A673 (cell line): ENCODE data around the gene OTUD5. TPM values are rescaled to one million over a fixed set of nuclear protein-coding genes. Genes with fewer than 3 reads are reported as not detected.

Experiments used
- BruUV-seq: library from RNA; stranded (reverse); fragments of 400-500 nt; replicated peaks from 2 replicates; lab custom pipeline; 2021; lab: Mats Ljungman, UMichigan
- CTCF ChIA-PET: fragments of 300-600 bp; sonication (Branson Sonifier 250); formaldehyde crosslinking; loops from one replicate; lab custom pipeline; 2022; ENCODE audit warnings: antibody characterized with exemption; lab: Charles Lee
- POLR2A ChIA-PET: fragments of 300-600 bp; sonication (Branson Sonifier 250); formaldehyde crosslinking; loops from one replicate; lab custom pipeline; 2022; ENCODE audit warnings: antibody characterized with exemption; ENCODE audit not compliant: low non-redundant PET; lab: Charles Lee
- DNase-seq: peaks from one replicate; pipeline ENCODE4 v3.0.0-alpha.2; 2015; ENCODE audit warnings: low spot score
- H3K27ac ChIP-seq: fragments of 200-600 bp; sonication (generic); 2 replicates; pipeline ENCODE4 v1.5.1; 2016; ENCODE audit warnings: mixed run types, low read depth, mild to moderate bottlenecking, mixed read lengths, antibody characterized with exemption, low read length; ENCODE audit not compliant: poor library complexity, severe bottlenecking
- H3K27me3 ChIP-seq: fragments of 200-600 bp; sonication (generic); replicated peaks from 2 replicates; pipeline ENCODE4 v1.6.1; 2017; ENCODE audit warnings: mixed run types, low read depth, mild to moderate bottlenecking, mixed read lengths, antibody characterized with exemption, low read length; ENCODE audit not compliant: insufficient read depth, poor library complexity
- H3K36me3 ChIP-seq: fragments of 200-600 bp; sonication (generic); 2 replicates; pipeline ENCODE4 v1.6.1; 2016; ENCODE audit warnings: mixed run types, mild to moderate bottlenecking, mixed read lengths, antibody characterized with exemption, low read length; ENCODE audit not compliant: insufficient read depth, poor library complexity, severe bottlenecking
- H3K4me1 ChIP-seq: fragments of 200-600 bp; sonication (generic); 2 replicates; pipeline ENCODE4 v1.6.1; 2017; ENCODE audit warnings: mixed run types, mild to moderate bottlenecking, mixed read lengths, antibody characterized with exemption, low read length; ENCODE audit not compliant: insufficient read depth, poor library complexity, severe bottlenecking
- H3K4me3 ChIP-seq: fragments of 200-600 bp; sonication (generic); 2 replicates; pipeline ENCODE4 v1.5.1; 2016; ENCODE audit warnings: low read depth, mixed run types, mild to moderate bottlenecking, mixed read lengths, low read length; ENCODE audit not compliant: poor library complexity, severe bottlenecking
- H3K9me3 ChIP-seq: fragments of 200-600 bp; sonication (generic); 2 replicates; pipeline ENCODE4 v1.6.1; 2016; ENCODE audit warnings: mixed run types, low read depth, mild to moderate bottlenecking, mixed read lengths, antibody characterized with exemption, low read length; ENCODE audit not compliant: poor library complexity, severe bottlenecking
- EZH2 ChIP-seq: fragments of 200-600 bp; sonication (generic); IDR thresholded peaks from 2 replicates; pipeline ENCODE4 v1.6.1; 2017; ENCODE audit warnings: borderline replicate concordance, low read depth, mild to moderate bottlenecking, mixed read lengths, antibody characterized with exemption, low read length; ENCODE audit not compliant: poor library complexity, severe bottlenecking
- intact Hi-C: fragments of 100-400 bp; cut with micrococcal nuclease; formaldehyde crosslinking; loops from one replicate; pipeline ENCODE4 v1.10.0; 2022; ENCODE audit not compliant: unreplicated experiment
- total RNA-seq: library from RNA; stranded (reverse); gene quantifications from 2 replicates; pipeline ENCODE4 v1.2.3, GENCODE V29; 2021
- TF ChIP-seq, protein P1 (sequence below): fragments of 300-800, 200-600 bp; sonication (generic); conservative IDR thresholded peaks from 2 replicates; pipeline ENCODE4 v1.5.1; 2017; ENCODE audit warnings: low read depth, mild to moderate bottlenecking, antibody characterized with exemption, low read length, moderate library complexity, mixed read lengths

The OTUD5 gene
- total RNA-seq, 1 experiment from 2014 or later: 67.5 TPM

DNA sequence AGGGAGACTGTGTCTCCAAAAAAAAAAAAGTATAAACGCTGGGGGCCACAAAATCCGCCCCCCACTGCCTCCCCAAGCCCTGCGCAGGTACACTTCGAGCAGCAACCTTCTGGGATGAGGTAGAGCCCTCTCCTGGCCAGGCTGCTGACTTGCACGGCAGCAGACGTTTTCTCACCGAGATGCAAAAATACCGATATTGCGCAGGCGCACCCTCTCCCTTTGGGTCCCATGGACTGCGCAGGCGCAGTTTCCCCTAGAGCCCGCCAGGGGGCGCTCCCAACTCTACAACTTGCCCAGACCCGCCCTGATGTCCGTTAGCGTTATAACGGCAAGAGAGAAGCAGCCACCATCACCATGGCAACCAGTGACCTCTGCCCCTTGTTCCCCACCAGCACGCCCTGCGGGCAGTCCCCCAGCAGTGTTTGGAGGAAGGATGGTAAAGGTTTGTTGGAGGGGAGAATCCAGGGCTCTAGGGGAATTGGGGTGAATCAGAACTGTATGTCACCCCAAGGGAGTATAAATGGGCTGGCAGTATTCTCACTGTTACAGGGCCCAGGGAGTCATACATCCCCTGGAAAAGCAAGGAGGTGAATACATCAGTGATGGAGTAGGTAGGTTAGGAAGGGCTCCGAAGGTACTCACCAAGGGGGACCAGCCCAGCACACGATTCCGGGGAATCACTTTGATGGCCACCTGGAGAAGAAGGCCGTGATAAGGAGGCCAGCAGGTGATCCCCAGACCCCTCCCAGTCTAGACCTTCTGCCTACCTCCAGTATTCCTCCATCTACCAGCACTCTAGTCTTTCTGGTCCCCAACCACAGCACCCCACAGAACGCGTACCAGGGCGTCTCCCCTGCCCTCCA is 40.0 kb downstream of the OTUD5 start:
- no TSS peak for BruUV-seq
- intact Hi-C loops: loop anchor here (1.0 to 5.0 kb wide), 2 partner anchors 126 to 320 kb away; partner anchors contain the start of genes TFE3 and WDR13

DNA sequence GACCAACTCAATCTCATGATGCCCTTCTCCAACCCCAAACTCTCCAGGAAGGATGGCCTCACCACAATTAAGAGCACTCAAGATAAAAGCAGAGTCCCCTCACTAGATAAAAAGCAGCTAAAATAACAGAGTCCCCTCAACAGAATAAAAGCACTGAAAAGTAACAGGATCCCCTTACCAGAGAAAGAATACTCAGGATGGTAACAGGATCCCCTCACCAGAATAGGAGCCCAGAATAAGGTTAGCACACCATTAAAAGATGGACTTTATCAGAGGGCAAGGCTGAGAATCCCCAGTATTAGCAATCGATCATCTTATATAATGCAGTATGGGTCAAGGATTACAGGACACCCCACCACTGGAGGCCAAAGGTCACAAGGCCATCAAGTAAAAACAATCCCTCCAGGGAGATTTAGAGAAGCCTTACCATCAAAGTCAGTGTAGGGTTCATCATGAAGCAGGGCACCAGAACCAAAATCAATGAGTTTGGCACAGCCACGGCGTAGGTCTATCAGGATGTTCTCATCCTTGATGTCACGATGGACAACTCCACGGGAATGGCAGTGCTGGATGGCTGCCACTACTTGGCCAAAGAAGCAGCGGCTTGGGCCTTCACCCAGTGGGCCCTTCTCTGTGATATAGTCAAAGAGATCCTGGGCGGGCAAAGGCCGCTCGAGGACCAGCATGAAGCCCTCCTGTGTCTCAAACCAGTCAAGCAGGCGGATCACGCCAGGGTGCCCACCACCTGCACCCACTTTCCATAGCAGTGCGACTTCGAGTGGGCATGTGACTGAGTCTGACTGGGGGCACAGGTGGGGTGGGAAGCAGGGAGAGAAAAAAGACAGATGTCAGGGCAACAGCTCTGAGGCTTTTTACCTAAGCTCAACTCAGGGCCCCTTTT is 42.6 kb downstream of the OTUD5 start:
- Histone ChIP-seq H3K4me3 (no peak overlapping the region), H3K27ac (no peak overlapping the region), H3K4me1 (peaks cover 4% of the 10 kb centered on the region), H3K9me3 (no peaks in the 10 kb centered on the region), H3K36me3 (peaks cover 8% of the 10 kb centered on the region), H3K27me3 (no peaks in the 10 kb centered on the region)
- ChIA-PET CTCF (no interaction called here), POLR2A (no interaction called here)
- TF ChIP-seq, protein P1, sequence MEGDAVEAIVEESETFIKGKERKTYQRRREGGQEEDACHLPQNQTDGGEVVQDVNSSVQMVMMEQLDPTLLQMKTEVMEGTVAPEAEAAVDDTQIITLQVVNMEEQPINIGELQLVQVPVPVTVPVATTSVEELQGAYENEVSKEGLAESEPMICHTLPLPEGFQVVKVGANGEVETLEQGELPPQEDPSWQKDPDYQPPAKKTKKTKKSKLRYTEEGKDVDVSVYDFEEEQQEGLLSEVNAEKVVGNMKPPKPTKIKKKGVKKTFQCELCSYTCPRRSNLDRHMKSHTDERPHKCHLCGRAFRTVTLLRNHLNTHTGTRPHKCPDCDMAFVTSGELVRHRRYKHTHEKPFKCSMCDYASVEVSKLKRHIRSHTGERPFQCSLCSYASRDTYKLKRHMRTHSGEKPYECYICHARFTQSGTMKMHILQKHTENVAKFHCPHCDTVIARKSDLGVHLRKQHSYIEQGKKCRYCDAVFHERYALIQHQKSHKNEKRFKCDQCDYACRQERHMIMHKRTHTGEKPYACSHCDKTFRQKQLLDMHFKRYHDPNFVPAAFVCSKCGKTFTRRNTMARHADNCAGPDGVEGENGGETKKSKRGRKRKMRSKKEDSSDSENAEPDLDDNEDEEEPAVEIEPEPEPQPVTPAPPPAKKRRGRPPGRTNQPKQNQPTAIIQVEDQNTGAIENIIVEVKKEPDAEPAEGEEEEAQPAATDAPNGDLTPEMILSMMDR: no peak
- no peak for TF ChIP-seq EZH2
- no TSS peak for BruUV-seq
- intact Hi-C loops: loop anchor here (5.0 kb wide), 1 partner anchor 318 kb away; the partner anchor contains the start of gene WDR13
- no peak for DNase-seq

More for the DNA sequence above, 40.0 kb downstream of the OTUD5 start:
- Histone ChIP-seq H3K36me3 (peaks cover 8% of the 10 kb centered on the region), H3K4me3 (peak overlapping the region; percentile 69), H3K9me3 (no peaks in the 10 kb centered on the region), H3K27me3 (no peaks in the 10 kb centered on the region), H3K27ac (peak overlapping the region; percentile 16), H3K4me1 (peaks cover 4% of the 10 kb centered on the region)
- ChIA-PET CTCF (no interaction called here), POLR2A (no interaction called here)
- DNase-seq: peak; percentile 90
- no peak for TF ChIP-seq EZH2
- TF ChIP-seq, protein P1: peak; percentile 97

DNA sequence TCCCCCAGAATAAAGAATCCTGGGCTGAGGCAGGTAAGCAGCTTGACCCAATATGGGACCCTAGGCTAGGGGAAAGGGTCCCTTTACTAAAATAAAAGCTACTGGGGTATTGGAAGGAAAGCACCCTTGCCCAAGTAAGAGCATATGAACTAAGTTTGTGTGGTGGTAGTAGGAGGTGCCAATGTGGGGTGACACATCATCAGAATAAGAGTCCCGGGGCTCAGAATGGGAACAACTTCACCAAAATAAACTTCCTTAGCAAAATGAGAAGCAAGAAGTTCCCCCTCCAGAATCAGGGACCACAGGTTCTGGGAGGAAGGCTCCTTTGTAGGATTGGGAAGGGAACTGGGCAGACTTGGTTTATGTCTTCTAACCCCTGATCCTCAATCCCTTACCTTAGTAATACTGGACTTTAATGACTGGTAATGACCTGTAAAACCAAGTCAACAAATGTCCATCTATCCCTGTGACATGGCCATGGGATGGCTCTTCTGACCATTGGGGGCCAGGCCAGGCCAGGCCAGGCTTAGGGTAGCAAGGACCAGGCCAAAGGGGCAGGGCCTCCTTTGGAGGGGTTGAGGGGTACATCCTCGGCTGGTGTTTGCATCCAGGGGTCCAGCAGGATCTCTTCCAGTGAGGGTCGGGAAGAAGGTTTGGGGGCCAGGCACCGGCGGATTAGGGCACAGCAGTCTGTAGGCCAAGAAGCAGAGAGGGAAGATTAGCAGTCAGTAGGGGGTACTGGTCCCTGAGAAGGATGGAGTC is 43.6 kb downstream of the OTUD5 start:
- peaks cover 4% of the 10 kb centered on the region for H3K4me1 ChIP-seq
- no TSS peak for BruUV-seq
- no peak overlapping the region for H3K4me3 ChIP-seq
- no peak for TF ChIP-seq EZH2
- CTCF ChIA-PET: no interaction called here
- H3K36me3 ChIP-seq: peaks cover 8% of the 10 kb centered on the region
- intact Hi-C loops: no loop called here
- POLR2A ChIA-PET: no interaction called here
- no peaks in the 10 kb centered on the region for H3K9me3 ChIP-seq
- no peak overlapping the region for H3K27ac ChIP-seq
- H3K27me3 ChIP-seq: no peaks in the 10 kb centered on the region
- DNase-seq: no peak
